GM20000 (cell line): ENCODE results near the gene STK33.

ENCODE experiments used
- DNase-seq: peaks from one replicate; pipeline ENCODE4 v3.0.0; 2012; ENCODE audit warnings: low spot score
- TF ChIP-seq, protein P1 (sequence below): IDR thresholded peaks from 2 replicates; pipeline ENCODE4 v1.5.1; 2012; ENCODE audit warnings: mild to moderate bottlenecking, control low read depth; ENCODE audit errors: extremely low read depth, missing control alignments

STK33 gene

DNA sequence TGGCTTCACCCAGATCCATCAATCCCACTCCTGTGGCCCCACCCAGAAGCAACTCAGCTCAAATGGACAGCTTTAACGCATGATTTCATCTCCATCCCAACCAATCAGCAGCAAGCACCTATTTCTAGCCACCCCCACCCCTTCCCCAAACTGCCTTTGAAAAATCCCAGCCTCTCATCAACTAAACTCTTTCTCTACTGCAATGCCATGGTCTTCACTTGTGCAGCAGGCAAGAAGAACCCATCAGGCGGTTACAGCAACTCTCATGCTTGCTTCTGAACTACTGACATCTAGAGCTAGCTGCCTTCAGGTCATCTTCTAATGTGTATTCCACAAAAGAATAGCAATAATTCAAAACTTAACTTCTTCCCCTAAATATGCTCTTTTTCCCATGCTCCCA lies 42.1 kb upstream of the STK33 start:
- no peak for DNase-seq
- TF ChIP-seq, protein P1, sequence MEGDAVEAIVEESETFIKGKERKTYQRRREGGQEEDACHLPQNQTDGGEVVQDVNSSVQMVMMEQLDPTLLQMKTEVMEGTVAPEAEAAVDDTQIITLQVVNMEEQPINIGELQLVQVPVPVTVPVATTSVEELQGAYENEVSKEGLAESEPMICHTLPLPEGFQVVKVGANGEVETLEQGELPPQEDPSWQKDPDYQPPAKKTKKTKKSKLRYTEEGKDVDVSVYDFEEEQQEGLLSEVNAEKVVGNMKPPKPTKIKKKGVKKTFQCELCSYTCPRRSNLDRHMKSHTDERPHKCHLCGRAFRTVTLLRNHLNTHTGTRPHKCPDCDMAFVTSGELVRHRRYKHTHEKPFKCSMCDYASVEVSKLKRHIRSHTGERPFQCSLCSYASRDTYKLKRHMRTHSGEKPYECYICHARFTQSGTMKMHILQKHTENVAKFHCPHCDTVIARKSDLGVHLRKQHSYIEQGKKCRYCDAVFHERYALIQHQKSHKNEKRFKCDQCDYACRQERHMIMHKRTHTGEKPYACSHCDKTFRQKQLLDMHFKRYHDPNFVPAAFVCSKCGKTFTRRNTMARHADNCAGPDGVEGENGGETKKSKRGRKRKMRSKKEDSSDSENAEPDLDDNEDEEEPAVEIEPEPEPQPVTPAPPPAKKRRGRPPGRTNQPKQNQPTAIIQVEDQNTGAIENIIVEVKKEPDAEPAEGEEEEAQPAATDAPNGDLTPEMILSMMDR: no peak

DNA sequence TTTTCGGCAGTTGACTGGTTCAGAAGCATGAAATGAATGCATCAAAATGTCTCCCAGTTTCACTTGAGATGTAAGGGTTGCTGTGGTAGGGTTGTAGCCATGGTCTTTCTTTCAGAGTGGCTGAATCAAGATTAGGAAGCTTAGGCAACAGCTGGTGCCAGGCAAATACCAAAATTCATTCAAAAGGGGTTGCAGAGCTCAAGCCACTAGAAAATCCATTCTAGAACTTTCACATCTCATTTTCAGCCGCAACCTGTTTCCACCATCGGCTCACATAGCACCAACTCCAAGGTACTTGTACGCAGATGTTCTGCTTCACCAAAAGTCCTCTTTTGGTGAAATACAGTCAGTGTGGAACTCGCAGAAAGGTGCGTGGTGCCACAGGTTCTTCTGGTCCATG lies 40.5 kb upstream of the STK33 start:
- TF ChIP-seq, protein P1: no peak
- no peak for DNase-seq

DNA sequence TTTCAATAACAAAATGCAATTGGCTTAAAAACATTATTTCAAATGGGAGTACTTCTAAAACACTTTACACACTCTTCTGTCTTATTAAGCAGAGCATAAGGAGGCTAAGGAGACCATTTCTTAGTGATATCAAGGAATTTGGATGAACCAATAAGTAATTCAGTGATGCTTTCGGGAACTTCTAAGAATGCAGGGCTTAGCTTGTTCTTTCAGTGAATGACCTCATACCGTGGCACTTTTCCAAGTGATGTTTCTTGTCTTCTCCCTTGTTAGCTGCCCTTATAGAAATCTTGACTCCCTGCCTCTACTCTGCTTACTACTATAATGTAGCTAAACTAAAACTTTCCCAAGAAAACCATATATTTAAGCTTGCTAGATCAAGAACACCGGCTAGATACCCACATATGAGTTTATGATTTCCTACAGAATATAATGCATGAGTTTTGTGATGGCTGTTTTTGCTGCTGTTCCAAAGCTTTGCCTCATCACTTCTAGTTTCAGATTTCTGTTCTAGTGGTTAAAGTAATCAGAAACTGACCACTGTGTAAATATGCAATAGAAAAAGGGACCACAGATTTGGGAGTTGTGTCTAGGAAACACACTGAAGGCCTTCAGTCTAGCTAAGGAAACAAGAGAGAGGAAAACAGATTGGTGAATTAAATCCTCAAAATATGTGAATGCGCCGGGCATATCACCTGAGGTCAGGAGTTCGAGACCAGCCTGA lies 37.5 kb upstream of the STK33 start:
- TF ChIP-seq, protein P1: no peak
- no peak for DNase-seq

DNA sequence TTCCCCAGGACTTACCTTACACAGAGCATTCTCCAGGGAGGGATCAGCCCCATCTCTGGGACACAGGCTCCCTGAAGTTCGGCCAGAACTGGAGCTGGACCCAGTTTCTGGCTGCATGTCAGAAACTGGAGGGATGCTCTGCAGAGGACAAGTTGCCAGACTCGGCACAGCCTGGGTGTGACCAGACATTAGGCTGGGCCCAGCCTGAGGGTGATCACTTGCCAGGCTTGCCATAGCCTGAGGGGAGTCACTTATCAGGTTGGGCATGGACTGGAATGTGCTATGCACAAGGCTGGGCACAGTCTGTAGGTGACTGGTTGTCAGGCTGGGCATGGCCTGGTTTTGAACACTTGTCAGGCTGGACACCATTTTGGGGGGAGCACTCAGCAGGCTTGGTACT lies 30.7 kb upstream of the STK33 start:
- TF ChIP-seq, protein P1: no peak
- no peak for DNase-seq

DNA sequence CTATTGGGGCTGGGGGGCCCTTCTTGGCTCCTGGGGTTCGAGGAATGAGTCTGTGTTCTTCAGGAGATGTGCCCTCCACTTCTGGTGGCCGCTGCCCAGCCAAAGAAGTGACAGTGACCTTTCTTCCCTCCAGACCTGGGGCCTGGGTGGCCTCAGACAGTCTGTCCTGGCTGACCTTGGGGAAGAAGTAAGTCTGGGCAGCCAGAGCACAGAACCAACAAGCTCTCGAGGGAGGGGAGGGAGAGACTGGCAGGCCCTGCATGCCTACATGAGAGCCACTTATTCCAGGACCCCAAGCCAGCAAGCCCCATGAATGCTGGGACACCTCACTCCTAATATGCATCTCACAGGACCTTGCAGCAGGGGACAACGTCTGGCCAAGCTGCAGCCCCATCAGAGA lies 27.1 kb upstream of the STK33 start:
- TF ChIP-seq, protein P1: no peak
- DNase-seq: no peak

DNA sequence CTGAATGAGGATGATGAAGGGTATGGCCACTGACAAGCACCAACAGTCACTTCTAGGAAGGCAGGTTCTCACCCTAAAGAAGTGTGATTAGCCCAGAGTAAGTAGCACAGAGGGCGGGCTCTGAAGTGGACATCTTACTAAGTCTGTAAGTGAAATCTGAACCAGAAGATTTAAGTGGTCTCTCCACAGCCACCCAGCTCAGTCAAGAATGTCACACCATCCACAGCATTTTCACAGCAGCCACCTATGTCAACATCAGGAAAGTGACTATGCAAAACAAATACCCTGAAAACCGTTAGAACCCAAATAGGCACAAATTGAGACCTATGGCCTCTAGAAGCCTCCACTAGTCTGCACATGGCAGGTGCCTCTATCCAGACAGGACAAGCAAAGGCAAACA lies 23.0 kb upstream of the STK33 start:
- DNase-seq: no peak
- TF ChIP-seq, protein P1: no peak

DNA sequence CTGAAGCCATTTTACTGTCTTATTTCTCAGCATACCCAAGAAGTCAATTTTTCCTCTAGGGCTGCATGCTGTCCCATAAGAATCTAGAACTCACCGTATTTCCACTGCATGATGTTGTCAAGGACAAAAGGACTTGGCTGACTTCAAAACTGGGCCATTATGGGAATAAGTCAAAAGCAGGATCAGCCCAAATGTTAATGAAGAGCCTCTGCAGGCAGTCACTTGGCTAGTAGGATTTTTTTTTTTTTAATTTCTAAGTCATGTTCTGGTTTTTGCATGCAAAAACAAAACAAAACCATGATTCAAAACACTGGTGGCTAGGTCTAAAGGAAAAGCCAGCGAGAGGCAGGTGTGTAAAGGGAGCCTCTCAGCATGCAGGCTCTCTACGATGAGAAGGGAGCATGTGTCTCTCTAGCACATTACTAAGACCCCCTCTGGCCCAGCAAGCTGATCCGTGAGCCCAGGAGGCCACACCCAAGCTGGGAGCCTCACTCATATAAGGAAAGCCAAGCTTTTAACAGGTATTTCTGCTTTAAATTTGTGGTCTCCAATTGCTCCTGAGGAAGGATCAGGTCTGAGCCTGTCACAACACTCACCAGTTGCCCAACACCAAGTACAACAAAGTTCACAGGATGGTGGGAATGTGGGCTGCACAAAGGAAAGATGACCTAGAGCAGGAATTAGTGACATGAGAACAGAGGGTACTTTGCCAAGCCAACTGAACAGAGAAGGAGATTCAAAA lies 21.4 kb upstream of the STK33 start:
- no peak for DNase-seq
- TF ChIP-seq, protein P1: no peak
